Measurements from ENCODE around the gene MOSPD2. TPM values are rescaled to one million over a fixed set of nuclear protein-coding genes. Genes with fewer than 3 reads are reported as not detected.

Gene MOSPD2
- total RNA-seq, 1 experiment from 2014 or later = 8.7 TPM

GRCh38 chrX:14875624-14876023 lies 2.4 kb downstream of the MOSPD2 start:
- Histone ChIP-seq H3K36me3 (ENCODE audit: control insufficient read depth, insufficient read depth, low read length) (no peaks in the 10 kb centered on the region), H3K27me3 (ENCODE audit: control insufficient read depth, insufficient read depth, low read length) (no peaks in the 10 kb centered on the region), H3K4me1 (ENCODE audit: control insufficient read depth, insufficient read depth, low read length) (no peaks in the 10 kb centered on the region), H3K27ac (ENCODE audit: low read length) (no peak overlapping the region), H3K9me3 (ENCODE audit: control insufficient read depth, insufficient read depth, low read depth, low read length) (no peaks in the 10 kb centered on the region), H3K4me3 (ENCODE audit: low read depth in 2 of 2, low read length in 2 of 2) (no peak overlapping the region)
- ATAC-seq (no peak), DNase-seq (ENCODE audit: low read depth, low spot score) (no peak)
- CTCF ChIA-PET = no interaction called here
- intact Hi-C loops (cut with micrococcal nuclease; ENCODE audit: unreplicated experiment) (no loop called here), in situ Hi-C loops (cut with HindIII; ENCODE audit: low pct_unique_long_range_greater_than_20kb, low sequenced_read_pairs) (no loop called here)
- no TSS peak for BruUV-seq (replicated peaks)
- POLR2A ChIA-PET = no interaction called here
- TF ChIP-seq CTCF (IDR thresholded peaks at IDR 0.05) (no peak), REST (IDR thresholded peaks at IDR 0.05; ENCODE audit: insufficient read depth in 1 of 2, low read depth in 2 of 2, low read length in 1 of 2) (no peak), POLR2AphosphoS5 (IDR thresholded peaks at IDR 0.05; ENCODE audit: low read depth, low read length) (no peak), TCF7L2 (IDR thresholded peaks at IDR 0.05; ENCODE audit: low read depth, low read length) (no peak), SIN3A (IDR thresholded peaks at IDR 0.05; ENCODE audit: borderline replicate concordance, insufficient read depth, low read depth, low read length) (no peak)

DNA sequence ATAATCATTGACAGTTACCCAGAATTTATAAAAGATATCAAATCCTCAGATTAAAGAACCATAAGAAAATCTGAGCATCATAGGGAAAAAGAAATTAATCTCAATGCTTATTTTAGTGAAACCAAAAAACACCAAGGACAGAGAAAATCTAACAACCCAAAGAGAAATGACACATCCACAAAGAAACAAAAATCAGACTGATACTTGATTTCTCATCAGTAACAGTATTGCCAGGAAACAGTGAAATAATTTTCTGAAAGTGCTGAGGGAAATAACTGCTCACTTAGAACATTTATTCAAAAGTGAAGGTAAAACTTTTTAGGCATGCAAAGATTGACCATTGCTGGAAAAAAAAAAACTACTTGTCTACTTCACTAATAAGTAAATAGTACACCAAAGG lies 10.6 kb downstream of the MOSPD2 start:
- intact Hi-C loops (cut with micrococcal nuclease; ENCODE audit: unreplicated experiment) = no loop called here
- no peaks in the 10 kb centered on the region for H3K4me1 ChIP-seq (ENCODE audit: control insufficient read depth, insufficient read depth, low read length)
- ATAC-seq (no peak), DNase-seq (ENCODE audit: low read depth, low spot score) (no peak)
- in situ Hi-C loops (cut with HindIII; ENCODE audit: low pct_unique_long_range_greater_than_20kb, low sequenced_read_pairs) = no loop called here
- H3K4me3 ChIP-seq (ENCODE audit: low read depth in 2 of 2, low read length in 2 of 2) = no peak overlapping the region
- H3K9me3 ChIP-seq (ENCODE audit: control insufficient read depth, insufficient read depth, low read depth, low read length) = no peaks in the 10 kb centered on the region
- ChIA-PET POLR2A (no interaction called here), CTCF (no interaction called here)
- H3K27me3 ChIP-seq (ENCODE audit: control insufficient read depth, insufficient read depth, low read length) = no peaks in the 10 kb centered on the region
- TF ChIP-seq POLR2AphosphoS5 (IDR thresholded peaks at IDR 0.05; ENCODE audit: low read depth, low read length) = no peak
- no peak for TF ChIP-seq REST (IDR thresholded peaks at IDR 0.05; ENCODE audit: insufficient read depth in 1 of 2, low read depth in 2 of 2, low read length in 1 of 2)
- no peak for TF ChIP-seq CTCF (IDR thresholded peaks at IDR 0.05)
- no peak for TF ChIP-seq SIN3A (IDR thresholded peaks at IDR 0.05; ENCODE audit: borderline replicate concordance, insufficient read depth, low read depth, low read length)
- TF ChIP-seq TCF7L2 (IDR thresholded peaks at IDR 0.05; ENCODE audit: low read depth, low read length) = no peak
- no TSS peak for BruUV-seq (replicated peaks)
- H3K36me3 ChIP-seq (ENCODE audit: control insufficient read depth, insufficient read depth, low read length) = no peaks in the 10 kb centered on the region
- H3K27ac ChIP-seq (ENCODE audit: low read length) = no peak overlapping the region
